Hematopoietic multipotent progenitor cell treated with erythropoietin and hydrocortisone succinate and interleukin-3 and kit ligand, for 6 days (in vitro differentiated cells): ENCODE measurements around the gene DNASE1L1.

Experiments used
- DNase-seq: peaks from one replicate; pipeline ENCODE4 v3.0.0-alpha.2; 2015

DNASE1L1 gene

DNA sequence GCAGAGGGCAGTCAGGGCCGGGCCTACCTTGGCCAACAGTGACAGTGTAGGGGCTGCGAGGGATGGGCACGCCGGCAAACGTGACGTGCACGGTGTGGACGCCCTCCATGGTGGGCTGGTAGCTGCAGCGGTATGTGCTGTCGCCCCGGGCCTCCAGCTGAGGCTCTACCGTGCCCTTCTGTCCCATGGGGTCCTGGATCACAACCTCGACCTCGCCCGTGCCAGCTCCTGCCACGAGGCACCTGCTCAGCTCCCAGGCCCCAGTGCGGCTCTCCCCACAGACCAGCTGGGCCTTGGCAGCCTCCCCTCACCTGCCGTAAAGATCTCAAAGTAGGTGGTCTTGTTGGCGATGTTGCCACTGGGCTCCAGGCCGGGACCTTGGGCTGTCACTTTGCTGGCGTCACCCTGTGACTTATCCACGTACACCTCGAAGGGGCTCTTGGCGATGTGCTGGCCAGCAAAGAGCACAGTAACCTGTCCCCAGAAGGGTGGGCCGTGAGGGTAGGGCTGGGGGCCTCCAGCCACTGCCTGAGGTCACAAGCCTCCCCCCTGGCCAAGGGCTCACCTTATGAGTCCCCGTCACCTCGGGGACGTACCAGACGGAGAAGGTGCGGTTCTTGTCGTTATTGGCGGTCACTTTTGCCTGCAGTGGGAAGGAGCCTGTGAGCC lies 42.9 kb downstream of the DNASE1L1 start:
- DNase-seq, result no peak

DNA sequence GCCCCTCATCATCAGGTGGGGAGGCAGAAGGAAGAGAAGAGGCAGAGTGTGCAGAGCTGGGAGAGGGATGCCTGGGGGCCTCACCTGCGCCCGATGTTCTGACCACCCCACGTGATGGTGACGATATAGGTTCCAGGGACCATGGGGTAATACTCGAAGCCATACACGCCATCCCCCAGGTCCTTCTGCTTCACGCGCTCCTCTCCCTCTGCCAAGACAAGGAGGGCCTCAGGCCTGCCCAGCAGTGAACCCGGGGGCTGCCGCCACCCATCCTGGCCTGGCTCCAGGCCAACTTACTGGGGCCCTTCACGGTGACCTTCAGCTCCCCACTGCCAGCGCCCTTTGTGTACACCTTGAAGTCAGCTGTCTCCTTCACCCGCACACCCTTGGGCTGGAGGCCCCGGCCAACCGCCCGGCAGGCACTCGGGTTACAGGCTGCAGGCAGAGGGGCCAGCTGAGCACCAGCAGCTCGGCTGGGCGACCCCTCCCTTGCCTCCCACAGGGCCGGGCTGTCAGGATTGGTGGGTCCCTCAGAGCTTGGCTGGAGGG lies 43.9 kb downstream of the DNASE1L1 start:
- DNase-seq, result no peak

- no peak for DNase-seq
These were observed 45.2 kb downstream of the DNASE1L1 start for GRCh38 chrX:154363706-154364439.

DNA sequence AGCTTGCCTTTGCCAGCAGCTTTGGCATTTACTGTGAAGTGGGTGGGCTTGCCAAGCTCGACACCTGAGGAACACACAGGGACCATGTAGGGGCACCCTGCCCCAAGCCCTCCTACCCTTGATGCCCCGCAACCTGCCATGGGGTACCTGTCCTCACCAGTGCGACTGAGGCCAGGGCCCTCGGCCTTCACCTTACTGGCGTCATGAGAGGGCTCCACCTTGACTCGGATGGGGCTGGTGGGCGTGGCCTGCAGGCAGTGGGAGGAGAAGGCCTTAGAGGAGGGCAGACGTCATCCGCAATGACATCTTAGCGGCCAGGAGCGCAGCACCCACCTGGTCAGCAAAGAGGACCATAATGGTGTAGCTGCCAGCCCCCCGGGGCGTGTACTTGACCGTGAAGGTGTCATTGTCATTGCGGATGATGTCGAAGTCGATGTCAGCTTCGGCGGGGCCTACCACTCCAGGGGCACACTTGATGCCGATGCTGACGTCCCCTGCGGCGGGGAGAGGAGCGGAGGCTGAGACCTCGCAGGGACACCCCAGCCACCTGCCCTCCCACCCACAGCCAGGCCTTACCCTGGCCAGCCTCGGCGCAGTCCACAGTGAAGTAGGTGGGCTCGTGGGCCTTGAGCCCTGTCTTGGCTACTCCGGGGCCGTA lies 46.8 kb downstream of the DNASE1L1 start:
- no peak for DNase-seq

- DNase-seq, result no peak
These were observed 48.8 kb downstream of the DNASE1L1 start for GRCh38 chrX:154360155-154360713.

- DNase-seq, result no peak
These were observed 49.5 kb downstream of the DNASE1L1 start for GRCh38 chrX:154359362-154360154.

DNA sequence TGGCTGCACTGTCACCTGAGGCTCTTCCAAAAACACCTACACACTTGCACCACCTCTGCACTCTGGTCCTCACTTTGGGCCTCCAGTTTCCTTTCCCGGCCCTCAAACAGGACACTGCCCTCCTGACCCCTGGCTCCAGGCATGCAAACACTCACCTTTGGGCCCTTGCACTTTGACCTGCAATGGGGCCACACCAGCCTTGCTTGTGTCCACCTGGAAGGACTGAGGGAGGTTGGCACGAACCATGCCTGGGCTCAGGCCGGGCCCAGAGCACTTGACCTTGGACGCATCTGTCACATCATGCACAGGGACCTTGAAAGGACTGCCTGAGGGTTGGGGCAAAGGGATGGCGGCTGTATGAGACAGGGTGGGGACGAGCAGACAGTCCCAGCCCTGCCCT lies 50.2 kb downstream of the DNASE1L1 start:
- no peak for DNase-seq

- no peak for DNase-seq
These were observed 51.0 kb downstream of the DNASE1L1 start for GRCh38 chrX:154358011-154358410.

- DNase-seq, result no peak
These were observed 51.8 kb downstream of the DNASE1L1 start for GRCh38 chrX:154357205-154357604.

GRCh38 chrX:154356596-154356995 lies 52.5 kb downstream of the DNASE1L1 start:
- DNase-seq, result no peak

DNA sequence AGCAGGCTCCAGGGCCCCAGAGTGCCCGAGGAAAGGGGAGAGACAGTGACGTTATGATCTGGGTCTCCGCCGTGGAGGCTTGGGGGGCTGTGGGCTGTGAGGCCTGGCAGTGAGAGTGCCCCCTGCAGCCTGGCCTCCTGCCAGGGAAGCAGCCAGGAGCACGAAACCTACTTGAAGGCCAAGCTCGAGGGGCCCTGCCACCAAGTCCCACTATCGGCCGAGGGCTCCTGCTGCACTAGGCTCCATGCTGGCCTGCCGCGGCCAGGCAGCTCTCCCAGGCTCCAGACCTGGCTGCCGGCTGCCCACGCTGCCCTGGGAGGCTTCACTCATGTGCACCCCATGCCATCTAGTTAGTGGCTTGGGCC lies 53.3 kb downstream of the DNASE1L1 start:
- DNase-seq, result no peak

DNA sequence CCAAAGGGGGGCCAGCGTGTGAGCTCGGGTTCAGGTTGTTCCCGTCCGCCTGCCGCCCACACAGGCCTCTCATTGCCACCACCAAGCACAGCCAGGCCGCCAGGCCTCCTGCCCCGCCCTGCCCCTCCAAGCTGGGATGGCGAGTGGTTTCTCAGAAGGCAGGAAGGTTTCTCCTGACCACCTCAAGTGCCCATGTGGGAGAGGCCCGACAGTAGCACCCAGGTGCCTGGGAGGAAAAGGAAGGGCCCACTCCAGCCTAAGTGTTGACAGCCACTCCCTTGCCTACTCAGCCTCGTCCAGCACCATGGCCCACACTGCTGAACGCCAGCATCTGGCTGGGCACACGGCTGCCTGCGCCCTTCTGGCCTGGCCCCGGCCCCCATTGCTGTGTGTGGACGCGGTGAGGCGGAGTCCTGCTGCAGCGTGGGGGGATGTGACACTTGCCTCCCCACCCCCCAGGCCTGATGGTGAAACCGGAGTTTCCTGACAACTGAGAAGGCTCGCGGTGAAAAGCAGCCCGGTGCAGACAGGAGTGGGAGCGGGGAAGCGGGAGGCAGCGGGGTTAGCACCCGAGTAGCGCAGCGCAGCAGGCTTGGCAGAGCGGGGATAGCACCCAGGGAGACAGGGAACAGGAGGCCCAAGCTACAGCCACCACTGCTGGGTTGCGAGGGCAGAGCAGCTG lies 53.8 kb downstream of the DNASE1L1 start:
- DNase-seq, result no peak

- DNase-seq, result no peak
These were observed 54.5 kb downstream of the DNASE1L1 start for GRCh38 chrX:154354516-154354915.

DNA sequence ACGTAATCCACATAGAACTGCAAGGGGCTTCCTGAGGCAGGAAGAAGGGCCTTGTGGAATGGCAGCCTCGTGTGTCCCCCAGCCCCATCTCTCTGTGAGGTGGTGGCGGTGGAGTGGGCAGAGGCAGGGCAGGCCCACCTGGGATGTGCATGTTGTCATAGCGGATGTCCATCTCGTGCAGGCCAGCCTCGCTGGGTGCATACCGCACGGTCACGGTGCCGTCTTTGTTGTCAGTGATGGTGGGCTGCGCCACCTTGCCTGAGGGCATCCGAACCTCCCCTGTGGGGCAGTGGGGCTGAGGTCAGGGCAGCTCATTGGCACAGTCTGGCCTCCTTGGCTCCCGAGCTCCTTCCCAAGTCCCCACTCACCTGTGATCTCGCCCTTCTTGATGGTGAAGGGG lies 55.0 kb downstream of the DNASE1L1 start:
- no peak for DNase-seq

DNA sequence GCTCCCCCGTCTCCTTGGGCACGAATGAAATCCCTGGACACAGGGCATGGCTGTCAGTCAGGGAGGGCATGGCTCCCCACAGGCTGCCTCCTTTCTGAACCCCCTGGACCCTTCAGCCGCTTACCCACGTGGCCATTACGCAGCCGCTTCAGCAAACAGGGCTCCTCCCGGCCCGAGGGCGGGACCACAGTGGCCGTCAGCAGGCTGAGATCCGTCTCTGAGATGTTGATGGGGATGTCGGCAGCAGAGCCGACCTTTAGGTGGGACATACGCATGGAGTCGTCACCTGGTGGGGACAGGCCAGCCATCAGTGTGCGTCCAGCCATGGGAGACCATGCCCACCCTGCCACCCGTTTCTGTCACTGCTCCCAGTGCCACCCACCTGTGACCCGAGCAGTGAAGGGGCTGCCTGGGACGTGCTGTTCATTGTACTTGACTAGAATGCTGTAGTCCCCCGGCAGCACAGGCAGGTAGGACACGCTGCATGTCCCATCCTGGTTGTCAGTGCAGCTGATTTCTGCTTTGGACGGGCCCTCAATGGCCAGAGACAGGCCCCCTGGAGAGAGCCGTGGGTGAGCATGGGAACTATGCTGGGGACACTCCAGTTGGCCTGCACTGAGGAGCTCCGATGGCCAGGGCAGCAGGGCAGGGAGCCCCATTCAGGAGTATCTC lies 55.7 kb downstream of the DNASE1L1 start:
- DNase-seq, result no peak

- no peak for DNase-seq
These were observed 56.6 kb downstream of the DNASE1L1 start for GRCh38 chrX:154352466-154352865.

GRCh38 chrX:154352012-154352401 lies 57.0 kb downstream of the DNASE1L1 start:
- DNase-seq, result no peak
